Measurements from ENCODE around the gene OLA1.

DNA sequence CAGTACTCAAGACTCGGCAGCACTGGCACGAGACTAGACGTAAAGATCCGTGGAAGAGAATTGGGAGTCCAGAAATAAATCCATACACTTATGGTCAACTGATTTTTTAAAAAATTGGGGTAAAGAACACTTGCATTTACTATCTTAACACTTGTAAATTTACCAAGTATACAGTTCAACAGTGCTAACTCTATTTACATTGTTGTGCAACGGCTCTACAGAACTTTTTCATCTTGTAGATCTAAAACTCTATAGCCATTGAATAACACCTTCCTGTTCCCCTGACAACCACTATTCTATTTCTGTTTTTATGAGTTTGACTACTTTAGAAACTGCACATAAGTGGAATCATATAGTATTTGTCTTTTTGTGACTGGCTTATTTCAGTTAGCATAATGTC is 153.8 kb downstream of the OLA1 start:
- TF ChIP-seq, protein P1, sequence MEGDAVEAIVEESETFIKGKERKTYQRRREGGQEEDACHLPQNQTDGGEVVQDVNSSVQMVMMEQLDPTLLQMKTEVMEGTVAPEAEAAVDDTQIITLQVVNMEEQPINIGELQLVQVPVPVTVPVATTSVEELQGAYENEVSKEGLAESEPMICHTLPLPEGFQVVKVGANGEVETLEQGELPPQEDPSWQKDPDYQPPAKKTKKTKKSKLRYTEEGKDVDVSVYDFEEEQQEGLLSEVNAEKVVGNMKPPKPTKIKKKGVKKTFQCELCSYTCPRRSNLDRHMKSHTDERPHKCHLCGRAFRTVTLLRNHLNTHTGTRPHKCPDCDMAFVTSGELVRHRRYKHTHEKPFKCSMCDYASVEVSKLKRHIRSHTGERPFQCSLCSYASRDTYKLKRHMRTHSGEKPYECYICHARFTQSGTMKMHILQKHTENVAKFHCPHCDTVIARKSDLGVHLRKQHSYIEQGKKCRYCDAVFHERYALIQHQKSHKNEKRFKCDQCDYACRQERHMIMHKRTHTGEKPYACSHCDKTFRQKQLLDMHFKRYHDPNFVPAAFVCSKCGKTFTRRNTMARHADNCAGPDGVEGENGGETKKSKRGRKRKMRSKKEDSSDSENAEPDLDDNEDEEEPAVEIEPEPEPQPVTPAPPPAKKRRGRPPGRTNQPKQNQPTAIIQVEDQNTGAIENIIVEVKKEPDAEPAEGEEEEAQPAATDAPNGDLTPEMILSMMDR (conservative IDR thresholded peaks at IDR 0.05) = no peak
- TF ChIP-seq EZH2 (IDR thresholded peaks at IDR 0.05; ENCODE audit: low read depth) = no peak

All from PC-9 (cell line).